NCI-H128 (cell line): Measurements from ENCODE around the gene SMAD2.
"Not testable (repeated sequence)": the region's sequence is repeated elsewhere in the genome, so short reads cannot be mapped to it uniquely, and the experiment has no call there.

Experiments
- DNase-seq: peaks from one replicate; lab custom pipeline; 2025; ENCODE audit not compliant: unreplicated experiment; lab: John Stamatoyannopoulos, UW

The SMAD2 gene

DNA sequence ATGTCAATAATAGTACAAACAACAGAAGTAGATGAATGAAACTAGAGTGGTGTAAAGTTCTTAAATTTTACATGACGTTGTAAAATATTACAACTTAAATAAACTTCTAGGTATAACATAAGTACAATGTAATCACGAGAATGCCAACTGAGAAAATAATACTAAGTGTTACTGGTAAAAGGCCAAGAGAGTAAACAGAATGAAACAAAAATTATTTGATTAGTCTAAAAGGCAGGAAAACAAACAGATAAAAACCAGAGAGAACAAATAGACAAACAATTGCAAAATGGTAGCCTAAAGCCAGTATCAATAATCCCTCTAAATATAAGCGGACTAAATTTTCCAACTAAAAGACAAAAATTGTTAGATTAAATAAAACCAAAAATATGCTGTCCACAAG is 71.9 kb downstream of the SMAD2 start:
- no peak for DNase-seq

DNA sequence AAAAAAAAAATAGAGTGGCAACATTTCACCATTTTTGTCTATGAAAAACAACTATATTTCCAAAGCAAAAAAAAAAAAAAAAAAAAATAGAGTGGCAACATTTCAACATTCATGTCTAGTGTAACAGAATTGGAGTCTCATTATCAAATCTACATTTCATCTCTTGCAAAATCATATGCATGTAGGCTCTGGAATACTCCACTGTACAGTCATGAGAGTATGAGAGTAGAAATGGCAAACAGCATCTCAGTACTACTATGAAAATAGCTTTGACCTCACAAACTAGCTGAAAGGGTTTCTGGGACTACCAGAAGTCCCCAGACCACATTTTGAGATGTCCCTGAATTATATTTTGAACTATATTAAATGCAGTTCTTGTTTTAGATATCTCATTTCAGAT is 82.8 kb downstream of the SMAD2 start:
- DNase-seq = no peak

DNA sequence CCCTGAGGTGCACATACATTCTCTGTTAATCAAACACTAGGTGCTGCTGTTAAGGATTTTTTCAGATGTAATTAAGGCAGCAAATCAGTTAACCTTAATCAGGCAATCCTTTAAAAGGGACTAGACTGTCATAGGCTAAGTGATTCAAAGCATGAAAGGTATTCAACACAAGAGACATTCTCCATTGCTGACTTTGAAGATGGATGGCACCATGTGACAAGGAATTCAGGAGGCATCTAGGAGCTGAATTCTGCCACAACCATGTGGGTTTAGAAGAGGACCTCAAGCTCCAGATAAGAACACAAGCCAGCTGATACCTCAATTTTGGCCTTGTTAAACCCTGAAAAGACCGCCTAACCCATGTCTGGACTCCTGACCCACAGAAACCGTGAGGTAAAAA is 84.0 kb downstream of the SMAD2 start:
- no peak for DNase-seq

DNA sequence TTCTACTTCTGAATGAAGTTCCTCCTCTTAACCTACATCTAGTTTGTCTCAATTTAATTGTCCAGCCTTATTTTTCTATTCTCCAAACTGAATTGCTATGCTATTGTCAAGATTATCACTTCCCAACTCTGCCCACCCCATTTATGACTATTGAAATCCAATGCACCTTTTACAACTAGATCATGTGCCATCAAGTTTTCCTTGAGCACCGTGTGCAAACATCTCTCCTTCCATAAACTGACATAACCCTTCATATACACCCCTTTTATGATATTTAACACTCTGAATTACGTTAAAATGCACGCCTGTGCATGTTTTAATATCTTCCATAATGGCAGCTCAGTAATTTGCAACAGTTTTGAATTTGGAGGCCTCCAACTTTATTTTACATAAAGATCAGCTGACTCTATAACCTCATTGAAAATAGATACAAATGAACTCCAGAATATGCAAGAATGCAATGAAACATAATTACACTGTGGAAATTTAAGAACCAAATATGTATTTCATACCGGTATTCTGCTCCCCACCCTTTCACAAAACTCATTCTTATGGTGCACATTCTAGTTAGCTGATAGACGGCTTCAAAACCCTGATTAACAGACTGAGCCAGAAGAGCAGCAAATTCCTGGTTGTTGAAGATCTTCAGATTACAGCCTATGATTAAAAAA is 85.5 kb downstream of the SMAD2 start:
- DNase-seq = no peak

DNA sequence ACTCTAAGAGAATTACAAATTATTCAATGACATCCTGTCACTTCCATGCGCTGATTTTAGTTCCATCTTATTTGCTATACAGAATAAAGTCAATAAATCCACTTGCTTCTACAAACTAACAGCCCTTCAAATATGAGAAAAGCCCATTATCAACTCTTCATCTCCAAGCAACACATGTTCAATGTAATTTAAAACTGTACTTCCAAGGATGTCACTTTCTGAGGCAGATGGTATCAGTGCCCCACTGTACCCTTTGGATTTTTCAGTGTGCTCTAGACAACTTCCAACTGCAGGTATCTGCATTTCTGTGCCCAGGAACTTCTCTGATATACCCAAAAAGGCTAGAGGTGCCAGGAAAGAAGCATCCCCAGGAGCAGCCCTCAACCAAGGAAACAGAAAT is 87.6 kb downstream of the SMAD2 start:
- no peak for DNase-seq

DNA sequence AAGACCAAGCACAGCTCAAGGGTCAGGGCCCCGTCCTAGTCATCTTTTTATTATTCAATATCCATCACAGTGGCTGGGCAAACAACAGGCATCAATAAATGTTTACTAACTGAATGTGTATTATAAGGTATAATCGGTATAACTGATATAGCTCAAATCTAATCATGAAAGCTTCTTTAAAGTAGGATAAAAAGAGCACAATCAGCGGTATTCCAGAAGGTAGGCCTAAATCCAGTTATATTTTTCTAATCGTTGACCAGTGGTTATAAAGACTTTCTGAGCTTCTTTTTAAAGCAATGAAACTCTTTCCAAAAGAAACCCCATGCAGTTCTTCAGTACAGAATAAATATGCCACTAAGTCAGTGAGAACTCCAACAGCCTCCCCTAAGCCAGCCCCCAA is 92.1 kb downstream of the SMAD2 start:
- no peak for DNase-seq

DNA sequence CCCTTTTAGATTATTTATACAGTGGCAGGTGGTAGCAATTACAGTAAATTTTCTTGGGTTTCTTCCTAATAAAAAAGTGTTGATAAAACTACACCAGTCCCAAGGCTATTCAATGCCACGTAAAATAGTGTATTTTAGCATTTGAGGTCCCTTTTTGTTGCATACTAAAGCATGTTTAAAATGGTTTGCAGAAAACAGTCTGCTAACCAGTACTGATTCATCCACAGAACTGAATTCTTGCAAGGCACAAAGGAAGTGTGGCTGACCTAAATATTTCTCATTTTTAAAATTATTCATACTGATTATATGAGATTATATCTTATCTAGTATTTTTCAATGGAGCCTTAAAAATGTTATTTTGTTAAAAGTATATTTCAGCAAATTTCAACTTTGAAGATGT is 98.1 kb downstream of the SMAD2 start:
- no peak for DNase-seq

DNA sequence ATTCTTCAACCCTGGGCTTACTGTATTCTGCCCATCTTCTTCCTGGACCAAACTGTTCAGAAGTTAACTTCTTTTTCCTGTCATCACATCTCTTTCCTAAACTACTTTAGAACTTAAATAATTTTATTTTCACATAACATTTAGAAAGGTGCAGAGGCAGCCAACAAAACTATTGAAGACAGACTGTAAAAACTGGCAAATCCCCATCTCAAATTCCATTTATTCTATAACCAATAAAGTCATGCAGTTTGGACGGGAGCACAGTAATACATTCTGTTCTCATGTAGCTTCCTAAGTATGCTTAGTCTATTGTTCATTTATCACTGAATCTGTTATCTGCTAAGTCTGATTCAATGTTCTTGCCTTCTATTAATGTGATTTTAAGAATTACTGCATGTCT is 99.1 kb downstream of the SMAD2 start:
- DNase-seq = no peak

DNA sequence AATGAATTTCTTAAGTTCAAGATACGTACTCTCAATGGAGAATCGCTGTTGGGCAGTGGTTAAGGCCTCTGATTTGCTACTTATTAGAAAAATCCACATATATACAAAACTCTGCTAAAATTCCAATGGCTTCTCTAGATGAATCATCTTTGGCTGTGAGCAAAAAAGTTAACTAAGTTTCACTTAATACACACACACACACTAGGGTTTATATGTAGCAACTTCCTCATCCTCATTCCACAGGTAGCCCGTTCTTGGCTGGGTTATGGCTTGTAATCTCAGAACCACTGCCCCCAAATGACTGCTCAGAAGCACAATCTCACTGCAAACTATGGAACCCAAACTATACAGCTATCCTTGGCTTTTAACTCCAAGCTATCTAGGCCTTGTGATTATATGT is 99.7 kb downstream of the SMAD2 start:
- DNase-seq = no peak

DNA sequence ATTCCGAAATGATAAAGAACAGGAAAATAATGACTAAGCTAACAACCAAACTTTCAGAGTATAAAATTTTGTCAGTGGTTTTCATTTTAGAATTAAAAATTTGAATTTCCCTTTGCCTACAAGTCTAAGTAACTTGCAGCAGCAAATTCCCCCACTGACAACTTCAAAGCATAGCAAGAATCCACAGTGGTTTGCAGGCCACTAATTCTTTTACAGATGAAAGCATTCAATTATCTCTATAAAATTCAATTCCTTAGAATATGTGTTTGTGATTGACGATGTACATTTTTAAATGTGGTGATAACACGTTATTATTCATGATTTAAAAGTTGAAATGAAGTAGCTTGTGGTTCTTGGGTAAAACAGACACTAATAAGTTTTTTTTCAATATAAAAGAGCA is 100.6 kb downstream of the SMAD2 start:
- no peak for DNase-seq

DNA sequence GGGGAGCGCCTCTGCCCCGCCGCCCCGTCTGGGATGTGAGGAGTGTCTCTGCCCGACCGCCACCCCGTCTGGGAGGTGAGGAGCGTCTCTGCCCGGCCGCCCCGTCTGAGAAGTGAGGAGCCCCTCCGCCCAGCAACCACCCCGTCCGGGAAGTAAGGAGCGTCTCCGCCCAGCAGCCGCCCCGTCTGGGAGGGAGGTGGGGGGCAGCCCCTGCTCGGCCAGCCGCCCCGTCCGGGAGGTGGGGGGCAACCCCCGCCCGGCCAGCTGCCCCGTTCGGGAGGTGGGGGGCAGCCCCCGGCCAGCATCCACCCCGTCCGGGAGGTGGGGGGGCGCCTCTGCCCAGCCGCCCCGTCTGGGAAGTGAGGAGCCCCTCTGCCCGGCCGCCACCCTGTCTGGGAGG is 102.4 kb downstream of the SMAD2 start:
- not testable (repeated sequence) for DNase-seq

DNA sequence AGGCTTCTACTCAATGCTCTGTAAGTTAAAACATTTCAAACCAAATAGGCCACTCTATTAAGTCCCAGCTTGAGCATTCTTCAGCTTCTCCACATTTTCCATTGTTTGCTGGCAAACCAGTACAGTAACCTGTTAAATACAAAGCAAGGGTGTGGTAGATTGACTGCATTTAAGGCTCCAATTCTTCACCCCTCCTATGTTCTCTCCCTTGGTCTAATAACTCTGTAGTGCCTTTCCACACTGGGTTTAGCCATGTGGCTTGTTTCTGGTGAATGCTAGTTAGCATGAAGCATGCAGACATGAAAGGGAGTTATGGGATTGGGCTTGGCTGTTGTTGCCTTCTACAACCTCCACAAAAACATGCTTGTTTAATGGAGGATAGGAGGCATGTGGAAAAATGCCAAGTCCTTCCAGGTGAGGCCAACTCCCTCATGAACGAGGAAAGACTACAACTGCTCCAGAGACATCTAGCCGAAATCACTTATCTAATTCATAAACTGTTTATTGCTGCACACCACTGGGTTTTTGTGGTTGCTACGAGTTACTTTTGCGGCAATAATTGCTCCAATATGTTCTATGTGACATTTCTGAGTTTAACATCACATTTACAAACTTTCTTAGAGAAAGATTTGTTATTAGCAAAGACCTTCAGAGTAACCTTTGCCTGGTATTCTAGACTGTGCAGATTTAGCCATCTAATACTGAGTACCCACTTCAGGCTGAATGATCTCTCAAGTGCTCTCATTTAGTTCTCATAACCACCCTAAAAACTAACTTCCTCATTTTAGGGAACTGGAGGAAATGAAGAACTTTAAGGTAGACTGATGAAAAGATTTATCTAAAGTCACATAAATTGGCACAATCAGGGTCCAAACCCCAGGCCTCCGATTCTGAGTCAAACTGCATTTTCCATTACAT is 104.0 kb downstream of the SMAD2 start:
- DNase-seq = no peak

DNA sequence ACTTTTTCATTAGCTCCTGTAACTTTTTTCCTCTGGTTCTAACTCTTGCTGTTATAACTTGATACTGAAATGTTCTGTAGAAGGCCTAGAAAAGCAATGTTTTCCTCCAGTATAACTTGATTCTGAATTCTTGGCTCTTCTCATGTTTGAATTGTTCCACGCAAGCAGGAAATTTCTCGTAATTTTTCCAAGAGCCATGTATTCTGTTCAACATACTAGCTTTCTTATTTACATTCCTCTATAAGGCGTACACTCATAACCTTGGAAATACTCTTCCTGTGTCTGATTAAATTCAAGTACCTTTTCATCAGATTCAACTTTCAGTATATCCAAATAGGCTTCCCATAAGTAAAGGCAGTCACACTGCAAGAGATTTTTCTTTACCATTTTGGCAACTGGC is 109.1 kb downstream of the SMAD2 start:
- no peak for DNase-seq

DNA sequence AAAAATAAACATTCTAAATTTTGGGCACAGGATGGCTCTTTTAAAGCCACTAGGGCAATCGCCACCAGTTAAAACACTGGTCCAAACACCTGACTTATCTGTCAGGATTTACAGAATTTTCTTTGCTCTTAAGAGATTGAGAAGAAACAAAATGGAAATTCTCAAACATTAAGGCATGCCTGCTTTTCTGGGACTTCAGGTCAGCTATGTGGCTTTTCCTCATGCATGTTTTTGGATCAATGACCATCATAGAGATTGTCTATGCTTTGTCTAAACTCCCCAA is 112.7 kb downstream of the SMAD2 start:
- no peak for DNase-seq

DNA sequence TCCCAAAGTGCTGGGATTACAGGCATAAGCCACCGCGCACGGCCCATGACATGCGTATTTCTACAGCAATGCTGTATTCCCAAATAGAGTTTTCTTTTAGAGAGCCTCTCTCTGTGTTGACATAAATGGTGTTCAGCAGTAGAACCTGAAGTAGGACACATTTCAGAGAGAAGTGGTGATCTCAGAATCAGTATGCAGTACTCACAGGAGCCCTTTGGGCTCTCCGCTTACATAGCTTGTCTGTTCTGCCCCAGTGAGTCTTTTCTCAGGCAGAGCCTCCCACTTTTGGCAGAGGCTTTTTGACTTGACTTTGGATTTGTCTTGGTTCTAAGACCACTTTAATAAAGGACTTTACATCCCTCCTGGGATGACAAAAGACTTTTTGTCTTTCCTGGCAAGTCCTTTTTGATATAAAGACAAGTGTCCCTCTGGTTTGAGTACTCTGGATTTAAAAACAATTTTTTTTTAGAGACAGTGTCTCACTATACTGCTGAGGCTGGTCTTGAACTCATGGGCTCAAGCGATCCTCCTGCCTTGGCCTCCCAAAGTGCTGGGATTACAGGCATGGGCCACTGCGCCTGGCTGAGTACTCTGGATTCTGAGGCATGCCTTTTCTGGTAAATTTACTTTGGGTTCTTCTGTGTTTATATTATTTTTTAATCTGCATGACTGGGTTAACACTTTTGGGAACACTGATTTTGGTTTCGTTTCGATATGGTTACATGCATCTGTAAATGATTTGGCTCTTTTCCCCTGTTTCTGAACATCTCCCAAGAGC is 113.3 kb downstream of the SMAD2 start:
- no peak for DNase-seq

DNA sequence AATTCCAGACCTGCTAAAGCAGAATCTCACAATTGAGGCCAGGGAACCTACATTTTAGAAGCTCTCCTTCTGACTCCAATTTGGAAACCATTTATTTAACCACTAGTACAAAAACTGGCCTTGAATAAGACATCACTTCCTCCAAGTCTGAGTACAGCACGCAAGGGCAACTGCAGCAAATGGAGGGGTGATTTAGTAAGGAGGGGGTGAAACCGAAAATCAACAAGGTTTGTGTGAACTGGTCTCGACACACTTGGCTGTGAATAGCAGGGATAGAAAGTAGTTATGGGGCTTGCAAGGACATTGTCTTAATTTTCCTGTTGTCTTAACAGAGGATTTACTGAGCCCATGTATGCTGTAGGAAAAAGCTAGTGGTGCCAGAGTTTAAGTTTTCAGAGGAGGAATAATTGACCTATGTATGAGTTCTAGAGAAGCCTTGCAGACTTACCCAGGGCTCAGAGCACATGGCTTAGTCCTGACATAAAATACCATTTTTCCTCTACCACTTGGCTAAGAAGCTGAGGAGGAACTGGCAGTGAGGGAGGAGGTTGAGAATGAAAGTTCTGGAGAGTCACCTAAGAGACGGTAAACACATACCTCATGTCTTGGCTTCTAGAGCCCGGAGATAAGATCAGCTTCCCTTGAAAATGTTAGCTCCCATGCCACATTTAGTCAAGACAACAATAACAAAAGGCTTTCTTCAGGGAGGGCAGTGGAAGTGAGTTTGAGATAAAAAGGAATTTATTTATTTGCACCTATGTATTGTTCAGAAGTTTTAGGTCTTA is 114.8 kb downstream of the SMAD2 start:
- DNase-seq = no peak

DNA sequence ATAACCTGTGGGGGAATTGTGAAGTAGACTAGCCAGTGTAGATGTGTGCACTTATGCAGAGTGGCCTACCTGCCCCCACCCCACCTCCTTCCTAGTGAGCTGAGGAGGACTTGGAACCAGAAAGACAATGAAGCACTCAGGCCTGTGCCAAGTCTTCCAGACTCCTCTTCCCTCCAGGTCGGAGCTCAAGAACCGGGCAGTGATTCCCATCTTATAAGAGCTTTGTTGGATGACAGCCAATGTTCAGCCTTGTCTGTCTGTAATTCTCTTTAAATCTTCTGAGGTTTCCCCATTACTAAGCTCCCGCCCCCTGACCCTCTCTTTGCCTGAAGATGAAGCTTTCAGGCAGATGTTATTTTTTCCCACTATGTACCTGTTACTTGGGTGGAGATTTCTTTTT is 121.0 kb downstream of the SMAD2 start:
- no peak for DNase-seq

DNA sequence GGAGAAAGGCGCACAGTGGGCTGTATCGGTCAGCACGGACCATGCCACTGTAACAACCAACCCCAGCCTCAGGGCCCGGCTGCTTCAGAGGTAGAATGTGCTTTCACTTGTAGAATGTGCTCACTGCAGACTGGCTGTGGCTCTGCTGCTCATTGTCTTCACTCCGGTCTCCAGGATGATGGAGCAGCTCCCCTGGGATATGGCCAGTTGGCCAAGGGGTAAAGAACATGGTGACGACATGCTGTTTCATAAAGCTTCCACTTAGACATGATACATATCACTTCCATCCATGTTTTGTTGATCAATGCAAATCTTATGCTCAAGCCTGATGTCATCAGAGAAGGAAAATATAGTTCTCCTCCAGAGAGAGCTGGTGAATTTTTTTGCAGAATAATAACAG is 127.7 kb downstream of the SMAD2 start:
- DNase-seq = no peak

DNA sequence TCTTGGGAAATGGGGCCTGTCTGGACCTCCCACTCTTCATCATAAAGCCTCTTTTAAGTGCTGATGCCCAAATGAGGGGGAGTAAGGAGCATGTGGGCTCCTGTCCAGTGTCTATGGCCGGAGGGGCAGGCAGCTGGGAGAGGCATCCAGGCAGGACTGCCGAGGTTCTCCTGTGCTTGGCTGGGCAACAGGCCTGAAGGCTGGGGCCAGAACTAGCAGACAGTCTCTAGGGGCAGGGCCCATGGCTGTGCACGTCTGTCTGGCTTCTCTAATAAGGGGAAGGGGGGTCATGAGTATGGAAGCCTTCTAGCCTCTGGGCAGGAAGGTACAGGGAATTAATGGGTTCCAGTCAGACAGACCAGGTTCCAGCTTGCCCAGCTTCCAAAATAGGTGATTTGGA is 128.6 kb downstream of the SMAD2 start:
- DNase-seq = no peak

DNA sequence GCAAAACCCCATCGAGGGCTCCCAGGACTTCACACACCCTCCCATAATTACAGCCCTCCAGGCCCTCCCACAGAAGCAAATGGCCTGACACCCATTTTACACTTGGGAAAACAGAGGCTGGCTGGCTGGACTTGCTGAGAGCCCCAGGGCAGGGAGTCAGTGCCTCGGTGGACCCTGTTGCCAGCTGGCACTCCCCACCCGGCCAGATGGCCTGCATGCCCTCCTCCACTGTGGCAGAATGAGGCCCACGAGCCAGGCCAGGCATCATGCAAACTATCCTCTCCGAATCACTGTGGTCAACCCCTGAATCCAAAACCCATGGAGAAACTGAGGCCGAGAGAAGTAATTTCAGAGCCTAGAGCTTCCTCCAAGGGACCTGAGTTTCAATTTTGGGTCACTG is 129.7 kb downstream of the SMAD2 start:
- DNase-seq = no peak

DNA sequence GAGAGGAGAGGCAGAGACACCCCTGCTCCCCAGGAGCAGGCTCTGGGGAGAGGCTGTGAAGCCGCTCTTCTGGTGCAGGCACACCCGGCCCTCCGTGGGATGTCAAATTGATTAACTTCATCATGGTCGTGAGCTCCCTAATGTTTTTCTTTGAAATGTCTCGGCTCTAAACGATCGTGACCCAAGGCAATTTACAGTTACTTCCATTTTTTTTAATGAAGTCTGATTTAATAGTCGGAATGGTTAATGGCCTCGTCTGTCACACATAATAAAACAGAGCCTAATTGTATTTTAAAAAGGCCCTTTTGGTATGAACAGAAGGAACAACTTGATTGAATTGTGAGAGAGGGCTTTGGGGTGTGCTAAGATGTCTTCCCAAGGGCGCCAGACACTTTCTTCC is 130.2 kb downstream of the SMAD2 start:
- DNase-seq = no peak
